Activated T-helper 2 cell treated with anti-CD3 and anti-CD28 coated beads, Interferon-gamma antibody, Interleukin-2, Interleukin-4, amounts not matched to agents 10 μg/mL and 5 μg/mL and 100 μg/mL, durations not matched to agents 14 hours and 24 hours and 36 hours (primary cell): Measurements from ENCODE around the gene GGTLC1. TPM values are rescaled to one million over a fixed set of nuclear protein-coding genes. Genes with fewer than 3 reads are reported as not detected.

ENCODE experiments used
- DNase-seq: peaks from one replicate; pipeline ENCODE4 v3.0.0; 2021; ENCODE audit warnings: low spot score
- H3K27ac Mint-ChIP-seq: one replicate; pipeline ENCODE4 v1.8.0; 2021; ENCODE audit warnings: mixed read lengths
- H3K27me3 Mint-ChIP-seq: one replicate; pipeline ENCODE4 v1.8.0; 2021; ENCODE audit warnings: low read depth, mixed read lengths
- H3K36me3 Mint-ChIP-seq: one replicate; pipeline ENCODE4 v1.8.0; 2021; ENCODE audit warnings: low read depth, mixed read lengths
- H3K4me1 Mint-ChIP-seq: one replicate; pipeline ENCODE4 v1.8.0; 2021; ENCODE audit warnings: low read depth, mixed read lengths
- H3K4me3 Mint-ChIP-seq: one replicate; pipeline ENCODE4 v1.8.0; 2021; ENCODE audit warnings: low read depth, mild to moderate bottlenecking, moderate library complexity, mixed read lengths
- H3K9me3 Mint-ChIP-seq: one replicate; pipeline ENCODE4 v1.8.0; 2021; ENCODE audit warnings: mixed read lengths
- intact Hi-C: fragments of 100-400 bp; cut with micrococcal nuclease; formaldehyde crosslinking; loops from one replicate; pipeline ENCODE4 v1.15.1; 2023
- total RNA-seq: library from RNA; stranded (reverse); gene quantifications from 2 replicates; pipeline ENCODE4 v1.2.3, GENCODE V29; 2022

Gene GGTLC1
- total RNA-seq, 1 donor from 2014 or later: not detected

DNA sequence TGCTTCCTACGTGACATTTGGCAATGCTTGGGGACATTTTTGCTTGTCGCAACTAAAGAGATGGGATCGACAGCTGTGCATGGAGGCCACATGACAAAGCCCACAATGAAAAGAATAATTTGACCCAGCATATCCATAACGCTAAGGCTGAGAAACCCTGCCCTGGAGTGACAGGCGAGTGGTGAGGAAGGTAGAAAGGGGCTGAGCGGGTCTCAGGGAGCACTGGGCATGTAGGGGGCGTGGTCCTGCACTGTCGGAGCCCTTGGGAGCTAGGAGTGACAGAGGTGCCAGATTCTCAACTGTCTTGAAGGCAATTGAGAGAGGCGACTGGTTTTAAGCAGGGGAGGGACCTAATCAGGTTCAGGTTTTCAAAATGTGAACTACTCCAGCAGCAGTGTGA, 13.6 kb downstream of the GGTLC1 start:
- intact Hi-C loops: no loop called here
- DNase-seq: no peak
- no peaks in the 10 kb centered on the region for H3K36me3 Mint-ChIP-seq
- H3K27me3 Mint-ChIP-seq: peaks cover 5% of the 10 kb centered on the region
- no peak overlapping the region for H3K27ac Mint-ChIP-seq
- H3K9me3 Mint-ChIP-seq: no peaks in the 10 kb centered on the region
- H3K4me1 Mint-ChIP-seq: no peaks in the 10 kb centered on the region
- no peak overlapping the region for H3K4me3 Mint-ChIP-seq

DNA sequence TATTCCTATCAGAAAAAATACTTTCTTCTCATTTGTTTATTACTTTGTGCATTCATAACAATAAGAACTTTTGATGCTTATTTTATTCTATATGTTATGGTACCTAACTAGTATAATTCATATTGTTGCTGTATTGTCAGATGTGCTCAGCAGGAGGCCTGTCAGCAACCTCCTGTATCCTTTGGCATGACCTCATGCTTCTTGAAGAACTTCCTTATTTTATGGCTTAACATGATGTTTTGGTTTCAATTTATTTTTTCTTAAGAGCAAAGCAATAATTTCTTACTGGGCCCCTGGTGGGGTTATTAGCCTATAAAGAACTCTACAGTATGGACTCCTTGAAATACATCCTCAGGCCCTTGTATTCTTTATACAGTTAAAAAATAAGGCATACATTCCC, 17.3 kb downstream of the GGTLC1 start:
- Mint-ChIP-seq H3K27ac (no peak overlapping the region), H3K36me3 (no peaks in the 10 kb centered on the region), H3K9me3 (no peaks in the 10 kb centered on the region), H3K4me3 (no peak overlapping the region), H3K4me1 (no peaks in the 10 kb centered on the region), H3K27me3 (peaks cover 5% of the 10 kb centered on the region)
- DNase-seq: no peak
- intact Hi-C loops: no loop called here

- intact Hi-C loops: no loop called here
- peaks cover 5% of the 10 kb centered on the region for H3K27me3 Mint-ChIP-seq
- H3K36me3 Mint-ChIP-seq: no peaks in the 10 kb centered on the region
- H3K9me3 Mint-ChIP-seq: no peaks in the 10 kb centered on the region
- H3K4me3 Mint-ChIP-seq: no peak overlapping the region
- no peak for DNase-seq
- H3K27ac Mint-ChIP-seq: no peak overlapping the region
- H3K4me1 Mint-ChIP-seq: no peaks in the 10 kb centered on the region
These were observed 18.5 kb downstream of the GGTLC1 start for GRCh38 chr20:23970049-23970448.

DNA sequence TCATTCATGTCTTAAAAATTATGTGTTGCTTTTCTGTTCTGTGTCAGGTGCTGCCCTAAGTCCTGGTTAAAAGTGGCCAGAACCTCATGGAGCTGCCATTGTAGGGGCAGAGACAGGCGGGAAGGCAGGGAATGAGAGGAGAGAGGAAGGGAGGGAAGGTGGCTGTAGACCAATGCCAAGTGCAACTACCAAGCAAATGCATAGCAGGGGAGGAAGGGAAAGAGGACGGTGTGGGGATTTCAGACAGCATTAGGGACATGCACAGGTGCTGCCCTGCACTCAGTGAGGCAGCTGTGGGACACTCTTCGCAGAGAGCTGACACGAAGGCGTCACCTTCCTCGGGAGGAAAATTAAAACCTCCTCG, 21.0 kb downstream of the GGTLC1 start:
- Mint-ChIP-seq H3K4me1 (no peaks in the 10 kb centered on the region), H3K4me3 (no peak overlapping the region), H3K36me3 (no peaks in the 10 kb centered on the region), H3K27ac (no peak overlapping the region), H3K27me3 (peaks cover 6% of the 10 kb centered on the region), H3K9me3 (peaks cover 10% of the 10 kb centered on the region)
- DNase-seq: no peak
- intact Hi-C loops: no loop called here

GRCh38 chr20:23966927-23967615, 21.5 kb downstream of the GGTLC1 start:
- intact Hi-C loops: no loop called here
- no peak for DNase-seq
- H3K9me3 Mint-ChIP-seq: peaks cover 14% of the 10 kb centered on the region
- no peaks in the 10 kb centered on the region for H3K4me1 Mint-ChIP-seq
- H3K36me3 Mint-ChIP-seq: no peaks in the 10 kb centered on the region
- no peak overlapping the region for H3K27ac Mint-ChIP-seq
- no peak overlapping the region for H3K4me3 Mint-ChIP-seq
- H3K27me3 Mint-ChIP-seq: peaks cover 9% of the 10 kb centered on the region

DNA sequence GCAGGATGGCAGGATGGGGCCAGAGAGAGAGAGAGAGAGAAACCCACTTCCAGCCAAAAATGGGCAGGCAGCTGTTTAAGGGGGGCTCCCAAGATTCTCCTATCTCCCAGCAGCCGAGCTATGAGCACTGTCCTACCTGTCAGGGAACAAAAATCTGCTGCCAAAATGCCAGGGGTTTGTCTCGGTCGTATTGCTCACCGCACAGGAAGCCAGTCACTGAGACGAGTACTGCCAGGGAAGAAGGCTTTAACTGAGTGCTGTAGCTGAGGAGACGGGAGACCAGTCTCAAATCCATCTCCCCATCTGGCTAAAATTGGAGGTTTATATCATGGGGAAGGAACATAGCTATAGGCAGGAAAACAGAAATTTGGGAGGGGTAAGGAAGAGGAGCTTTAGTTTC, 22.3 kb downstream of the GGTLC1 start:
- Mint-ChIP-seq H3K27me3 (peaks cover 10% of the 10 kb centered on the region), H3K4me1 (no peaks in the 10 kb centered on the region), H3K9me3 (peaks cover 16% of the 10 kb centered on the region), H3K27ac (no peak overlapping the region), H3K36me3 (no peaks in the 10 kb centered on the region), H3K4me3 (no peak overlapping the region)
- intact Hi-C loops: no loop called here
- no peak for DNase-seq

DNA sequence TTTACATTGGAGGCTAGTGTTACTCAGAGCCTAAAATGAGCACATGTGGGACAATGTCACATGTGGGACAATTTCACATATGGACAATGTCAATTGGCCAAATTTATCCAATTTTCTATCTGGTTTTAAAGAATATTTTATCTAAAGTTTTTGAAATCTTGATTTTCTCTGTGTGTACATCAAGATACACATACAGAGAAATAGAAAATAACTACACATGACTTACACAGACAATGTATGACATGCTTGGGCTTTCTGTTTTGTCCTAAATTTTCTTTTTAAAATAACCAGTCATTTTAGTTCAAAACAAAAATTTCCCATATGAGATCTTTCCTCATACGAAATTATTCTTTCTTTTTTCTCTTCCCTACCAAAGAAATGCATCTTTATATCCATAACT, 24.6 kb downstream of the GGTLC1 start:
- DNase-seq: no peak
- Mint-ChIP-seq H3K36me3 (no peaks in the 10 kb centered on the region), H3K27ac (no peak overlapping the region), H3K4me1 (peaks cover 4% of the 10 kb centered on the region), H3K27me3 (peaks cover 13% of the 10 kb centered on the region), H3K4me3 (no peak overlapping the region), H3K9me3 (peaks cover 16% of the 10 kb centered on the region)
- intact Hi-C loops: no loop called here

DNA sequence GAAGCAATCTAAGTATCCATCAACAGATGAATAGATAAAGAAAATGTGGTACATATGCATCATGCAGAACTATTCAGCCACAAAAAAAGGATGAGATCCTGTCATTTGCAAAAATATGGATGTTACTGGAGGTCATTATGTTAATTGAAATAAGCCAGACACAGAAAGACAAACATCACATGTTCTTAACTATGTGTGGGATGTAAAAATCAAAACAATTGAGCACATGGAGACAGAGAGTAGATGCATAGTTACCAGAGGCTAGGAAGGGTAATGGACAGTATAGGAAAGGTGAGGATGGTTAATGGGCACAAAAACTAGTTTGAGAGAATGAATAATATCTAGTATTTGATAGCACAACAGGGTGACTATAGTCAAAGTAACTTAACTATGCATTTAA, 26.3 kb downstream of the GGTLC1 start:
- intact Hi-C loops: no loop called here
- no peak overlapping the region for H3K4me3 Mint-ChIP-seq
- H3K27ac Mint-ChIP-seq: no peak overlapping the region

GRCh38 chr20:23959054-23959453, 29.5 kb downstream of the GGTLC1 start:
- H3K27ac Mint-ChIP-seq: no peak overlapping the region
- no peaks in the 10 kb centered on the region for H3K36me3 Mint-ChIP-seq

More for the DNA sequence above, 26.3 kb downstream of the GGTLC1 start:
- no peak for DNase-seq
- Mint-ChIP-seq H3K4me1 (peaks cover 5% of the 10 kb centered on the region), H3K36me3 (no peaks in the 10 kb centered on the region), H3K27me3 (peaks cover 13% of the 10 kb centered on the region), H3K9me3 (peaks cover 16% of the 10 kb centered on the region)

DNA sequence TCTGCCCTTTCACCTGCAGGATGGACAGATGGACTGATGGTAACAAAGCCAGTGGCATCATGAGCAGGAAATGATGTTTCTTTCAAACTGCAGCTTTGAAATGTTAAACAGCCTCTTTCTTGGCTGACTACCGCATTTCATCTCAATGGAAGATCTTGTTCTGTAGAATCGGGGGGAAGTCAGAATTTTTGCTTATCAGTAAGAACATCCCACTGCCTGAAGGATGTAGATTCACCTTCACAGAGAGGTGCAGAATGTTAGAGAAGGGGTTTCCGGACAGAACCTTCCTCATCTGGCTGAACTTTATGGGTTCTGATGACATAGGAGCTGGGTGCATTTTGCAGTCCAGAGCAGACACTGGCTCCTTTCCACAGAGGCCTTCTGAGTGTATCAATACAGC, 32.7 kb downstream of the GGTLC1 start:
- DNase-seq: no peak
- Mint-ChIP-seq H3K4me1 (peaks cover 11% of the 10 kb centered on the region), H3K4me3 (no peak overlapping the region), H3K27ac (no peak overlapping the region), H3K27me3 (peaks cover 3% of the 10 kb centered on the region), H3K36me3 (no peaks in the 10 kb centered on the region), H3K9me3 (no peaks in the 10 kb centered on the region)
- intact Hi-C loops: no loop called here

More at GRCh38 chr20:23959054-23959453, 29.5 kb downstream of the GGTLC1 start:
- intact Hi-C loops: no loop called here
- Mint-ChIP-seq H3K4me3 (no peak overlapping the region), H3K4me1 (peaks cover 11% of the 10 kb centered on the region), H3K9me3 (peaks cover 13% of the 10 kb centered on the region), H3K27me3 (peaks cover 11% of the 10 kb centered on the region)
- no peak for DNase-seq

DNA sequence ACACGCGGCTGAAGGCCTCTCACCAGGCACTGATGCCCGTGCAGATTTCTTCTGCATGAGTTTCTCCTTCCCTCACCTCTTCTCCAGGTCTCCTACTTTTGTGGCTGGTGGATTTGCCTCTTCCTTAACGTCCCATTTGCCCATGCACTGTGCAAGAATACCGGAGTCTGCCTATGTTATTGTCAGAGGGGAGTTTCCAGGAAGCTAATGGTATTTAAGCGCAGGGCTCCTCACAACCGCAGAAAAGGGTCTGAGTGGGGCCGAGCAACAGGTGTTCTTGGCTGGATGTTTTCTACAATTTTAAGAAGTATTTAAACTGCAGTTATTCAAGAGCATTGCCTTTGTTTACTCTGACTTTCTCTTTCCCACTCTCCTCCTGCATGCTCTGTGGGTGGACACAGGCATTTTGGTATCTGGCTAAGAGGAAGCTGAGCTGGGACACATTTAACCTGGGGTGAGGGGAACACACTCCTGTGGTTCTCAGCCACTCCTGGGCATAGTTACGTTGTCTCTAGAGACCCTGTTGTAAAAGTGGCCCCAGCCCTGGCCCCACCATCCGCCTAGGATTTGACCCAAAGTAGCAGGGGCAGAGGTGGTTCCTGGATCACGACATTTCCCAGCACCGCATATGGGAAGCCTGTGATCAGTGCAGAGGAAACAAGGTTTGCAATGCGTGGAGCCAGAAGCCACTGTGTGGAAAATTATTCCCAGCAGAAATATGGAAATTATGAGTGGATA, 34.4 kb downstream of the GGTLC1 start:
- H3K27me3 Mint-ChIP-seq: peaks cover 3% of the 10 kb centered on the region
- no peak overlapping the region for H3K4me3 Mint-ChIP-seq
- intact Hi-C loops: no loop called here
- H3K9me3 Mint-ChIP-seq: no peaks in the 10 kb centered on the region
- no peaks in the 10 kb centered on the region for H3K36me3 Mint-ChIP-seq
- DNase-seq: no peak
- peaks cover 10% of the 10 kb centered on the region for H3K4me1 Mint-ChIP-seq
- no peak overlapping the region for H3K27ac Mint-ChIP-seq

DNA sequence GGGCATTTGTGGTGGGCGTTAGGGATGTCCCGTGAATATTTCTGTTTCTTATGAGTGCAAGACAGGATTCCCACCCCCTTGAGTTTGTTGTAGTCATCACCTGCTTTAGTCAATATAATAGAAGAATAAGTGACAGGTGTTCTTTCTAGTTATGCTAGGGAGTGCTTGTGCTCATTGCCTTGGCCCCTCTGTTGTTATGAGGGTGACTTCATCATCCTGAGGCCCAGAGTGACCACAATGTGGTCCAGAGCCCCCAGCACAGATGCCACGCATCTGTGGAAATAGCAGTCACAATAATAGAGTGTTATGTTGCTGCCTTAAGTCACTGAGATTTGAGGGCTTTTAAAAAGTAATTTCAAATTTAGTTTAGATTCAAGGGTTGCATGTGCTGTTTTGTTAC, 42.4 kb downstream of the GGTLC1 start:
- intact Hi-C loops: no loop called here
- Mint-ChIP-seq H3K27me3 (peaks cover 7% of the 10 kb centered on the region), H3K4me3 (no peak overlapping the region), H3K4me1 (no peaks in the 10 kb centered on the region), H3K27ac (no peak overlapping the region), H3K9me3 (no peaks in the 10 kb centered on the region), H3K36me3 (no peaks in the 10 kb centered on the region)
- no peak for DNase-seq

DNA sequence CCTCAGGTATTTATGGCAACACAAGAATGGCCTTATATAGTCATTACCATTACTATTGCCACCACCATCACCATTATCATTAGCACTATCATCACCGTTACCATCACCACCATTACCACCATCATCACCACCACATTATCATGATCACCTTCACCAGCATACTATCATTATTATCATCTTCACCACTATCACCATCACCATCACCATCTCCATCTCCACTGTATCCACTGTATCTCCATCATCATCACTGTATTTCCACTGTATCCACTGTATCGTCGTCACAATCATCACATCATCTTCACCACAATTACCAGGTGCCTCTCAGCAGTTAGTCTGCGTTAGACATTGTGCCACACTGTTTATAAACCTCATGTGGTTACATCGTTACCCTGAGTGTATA, 45.3 kb downstream of the GGTLC1 start:
- Mint-ChIP-seq H3K27ac (no peak overlapping the region), H3K4me1 (no peaks in the 10 kb centered on the region), H3K36me3 (no peaks in the 10 kb centered on the region), H3K9me3 (no peaks in the 10 kb centered on the region), H3K27me3 (peaks cover 5% of the 10 kb centered on the region), H3K4me3 (no peak overlapping the region)
- intact Hi-C loops: no loop called here
- no peak for DNase-seq
